ENCODE data around the gene LCAT. TPM values are rescaled to one million over a fixed set of nuclear protein-coding genes. Genes with fewer than 3 reads are reported as not detected.

LCAT gene
- total and polyA plus RNA-seq, 9 of the 15 experiments (the other 6 are each of a cell fraction or from before 2014, with no cell fraction given): 0.46 to 21.0 (median 5.0) TPM

DNA sequence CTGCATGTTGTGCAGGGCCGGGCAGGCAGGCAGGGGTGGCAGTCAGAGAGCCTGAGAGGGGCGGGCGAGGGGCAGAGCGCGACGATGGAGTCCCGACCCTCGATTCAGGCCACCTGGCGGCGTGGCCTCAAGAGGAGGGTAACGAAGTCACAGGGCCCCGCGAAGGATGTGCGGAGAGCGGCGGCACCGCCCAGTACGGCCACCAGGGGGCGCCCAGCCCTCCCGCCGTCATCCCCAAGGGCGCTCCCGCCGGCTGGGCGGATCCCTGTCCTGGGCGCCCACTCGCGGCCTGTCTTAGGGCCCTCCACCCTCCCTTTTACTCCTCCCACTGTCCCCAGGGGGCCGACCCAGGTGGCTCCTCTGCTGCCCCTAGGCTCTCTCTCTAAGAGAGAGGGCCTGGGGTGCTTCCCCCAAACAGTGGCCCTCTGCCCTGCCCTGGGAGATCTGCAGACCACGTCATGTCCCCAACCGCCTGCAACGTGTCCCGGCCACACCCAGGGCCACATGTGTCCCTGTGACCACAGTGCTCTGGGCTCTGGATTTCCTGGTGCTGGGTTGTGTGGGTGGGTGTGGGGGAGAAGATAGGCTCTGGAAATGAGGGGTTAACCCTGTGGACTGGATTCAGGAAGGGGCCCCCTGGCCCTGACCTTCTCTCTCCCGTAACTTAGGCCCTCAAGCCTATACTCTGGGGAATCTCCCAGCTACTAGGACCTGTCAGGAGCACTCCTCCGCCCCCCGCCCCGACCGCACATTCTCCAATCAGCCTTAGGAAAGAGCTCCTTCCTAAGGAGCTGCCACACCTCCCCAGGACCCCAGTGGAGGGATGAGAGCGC, 49.5 kb upstream of the LCAT start (continued):
- TF ChIP-seq WHSC1 (IDR thresholded peaks at IDR 0.05; ENCODE audit: low read length) (no peak), HOXB6 (CRISPR knock-in tag; IDR thresholded peaks at IDR 0.05; ENCODE audit: borderline replicate concordance) (no peak), KDM2B (CRISPR knock-in tag; IDR thresholded peaks at IDR 0.05) (peak; percentile 40; the same call in 1 of the 2 replicates), KDM5B (IDR thresholded peaks at IDR 0.05; ENCODE audit: insufficient replicate concordance, low read depth, low read length) (peak; percentile 69), ZNF696 (CRISPR knock-in tag; conservative IDR thresholded peaks at IDR 0.05) (no peak), MAFF (IDR thresholded peaks at IDR 0.05; ENCODE audit: low read length) (no peak), ZNF561 (CRISPR knock-in tag; conservative IDR thresholded peaks at IDR 0.05) (no peak), RB1 (IDR thresholded peaks at IDR 0.05; ENCODE audit: low read depth) (peak; percentile 99), CBX1 (IDR thresholded peaks at IDR 0.05; ENCODE audit: low read depth) (peak; percentile 21; the same call in 1 of the 2 replicates), NFIC (IDR thresholded peaks at IDR 0.05) (peak; percentile 37; the same call in 1 of the 2 replicates), RBM14 (IDR thresholded peaks at IDR 0.05; ENCODE audit: borderline replicate concordance, insufficient read depth, low read depth, low read length) (no peak), SMARCA4 (IDR thresholded peaks at IDR 0.05) (no peak; the same call in 1 of the 2 replicates), NCOR1 (IDR thresholded peaks at IDR 0.05) (peak; percentile 54; the same call in 1 of the 2 replicates), GATAD2B (IDR thresholded peaks at IDR 0.05; ENCODE audit: borderline replicate concordance) (peak; percentile 89), NCOA2 (IDR thresholded peaks at IDR 0.05; ENCODE audit: partially characterized antibody in 2 of 2) (no peak), ZFP1 (CRISPR knock-in tag; IDR thresholded peaks at IDR 0.05) (no peak), ETS2 (tag; IDR thresholded peaks at IDR 0.05; ENCODE audit: borderline replicate concordance, poor library complexity, severe bottlenecking) (no peak), TEAD2 (tag; IDR thresholded peaks at IDR 0.05) (no peak), DNMT1 (IDR thresholded peaks at IDR 0.05) (no peak), JUN (IDR thresholded peaks at IDR 0.05; ENCODE audit: borderline replicate concordance, low read depth, low read length) (peak; percentile 52), JUN (CRISPR knock-in tag; IDR thresholded peaks at IDR 0.05; ENCODE audit: borderline replicate concordance) (no peak), CSDE1 (IDR thresholded peaks at IDR 0.05) (no peak), KLF1 (tag; IDR thresholded peaks at IDR 0.05) (peak; percentile 92)
- TF ChIP-seq, protein P1, sequence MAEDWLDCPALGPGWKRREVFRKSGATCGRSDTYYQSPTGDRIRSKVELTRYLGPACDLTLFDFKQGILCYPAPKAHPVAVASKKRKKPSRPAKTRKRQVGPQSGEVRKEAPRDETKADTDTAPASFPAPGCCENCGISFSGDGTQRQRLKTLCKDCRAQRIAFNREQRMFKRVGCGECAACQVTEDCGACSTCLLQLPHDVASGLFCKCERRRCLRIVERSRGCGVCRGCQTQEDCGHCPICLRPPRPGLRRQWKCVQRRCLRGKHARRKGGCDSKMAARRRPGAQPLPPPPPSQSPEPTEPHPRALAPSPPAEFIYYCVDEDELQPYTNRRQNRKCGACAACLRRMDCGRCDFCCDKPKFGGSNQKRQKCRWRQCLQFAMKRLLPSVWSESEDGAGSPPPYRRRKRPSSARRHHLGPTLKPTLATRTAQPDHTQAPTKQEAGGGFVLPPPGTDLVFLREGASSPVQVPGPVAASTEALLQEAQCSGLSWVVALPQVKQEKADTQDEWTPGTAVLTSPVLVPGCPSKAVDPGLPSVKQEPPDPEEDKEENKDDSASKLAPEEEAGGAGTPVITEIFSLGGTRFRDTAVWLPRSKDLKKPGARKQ (CRISPR knock-in tag; IDR thresholded peaks at IDR 0.05): no peak
- TF ChIP-seq, protein P2, sequence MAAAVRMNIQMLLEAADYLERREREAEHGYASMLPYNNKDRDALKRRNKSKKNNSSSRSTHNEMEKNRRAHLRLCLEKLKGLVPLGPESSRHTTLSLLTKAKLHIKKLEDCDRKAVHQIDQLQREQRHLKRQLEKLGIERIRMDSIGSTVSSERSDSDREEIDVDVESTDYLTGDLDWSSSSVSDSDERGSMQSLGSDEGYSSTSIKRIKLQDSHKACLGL (CRISPR knock-in tag; IDR thresholded peaks at IDR 0.05; ENCODE audit: borderline replicate concordance, poor library complexity, severe bottlenecking): no peak
- TF ChIP-seq, protein P3, sequence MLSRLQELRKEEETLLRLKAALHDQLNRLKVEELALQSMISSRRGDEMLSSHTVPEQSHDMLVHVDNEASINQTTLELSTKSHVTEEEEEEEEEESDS (CRISPR knock-in tag; IDR thresholded peaks at IDR 0.05): no peak
- TF ChIP-seq, protein P4, sequence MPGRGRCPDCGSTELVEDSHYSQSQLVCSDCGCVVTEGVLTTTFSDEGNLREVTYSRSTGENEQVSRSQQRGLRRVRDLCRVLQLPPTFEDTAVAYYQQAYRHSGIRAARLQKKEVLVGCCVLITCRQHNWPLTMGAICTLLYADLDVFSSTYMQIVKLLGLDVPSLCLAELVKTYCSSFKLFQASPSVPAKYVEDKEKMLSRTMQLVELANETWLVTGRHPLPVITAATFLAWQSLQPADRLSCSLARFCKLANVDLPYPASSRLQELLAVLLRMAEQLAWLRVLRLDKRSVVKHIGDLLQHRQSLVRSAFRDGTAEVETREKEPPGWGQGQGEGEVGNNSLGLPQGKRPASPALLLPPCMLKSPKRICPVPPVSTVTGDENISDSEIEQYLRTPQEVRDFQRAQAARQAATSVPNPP (IDR thresholded peaks at IDR 0.05; ENCODE audit: borderline replicate concordance, insufficient read depth, insufficient read length): no peak
